NCI-H1105 treated with DMSO at 0.1 percent for 48 hours (cell line): ENCODE data around the gene COBL.

ENCODE experiments used
- DNase-seq: peaks from one replicate; lab custom pipeline; 2025; lab: John Stamatoyannopoulos, UW

COBL gene

DNA sequence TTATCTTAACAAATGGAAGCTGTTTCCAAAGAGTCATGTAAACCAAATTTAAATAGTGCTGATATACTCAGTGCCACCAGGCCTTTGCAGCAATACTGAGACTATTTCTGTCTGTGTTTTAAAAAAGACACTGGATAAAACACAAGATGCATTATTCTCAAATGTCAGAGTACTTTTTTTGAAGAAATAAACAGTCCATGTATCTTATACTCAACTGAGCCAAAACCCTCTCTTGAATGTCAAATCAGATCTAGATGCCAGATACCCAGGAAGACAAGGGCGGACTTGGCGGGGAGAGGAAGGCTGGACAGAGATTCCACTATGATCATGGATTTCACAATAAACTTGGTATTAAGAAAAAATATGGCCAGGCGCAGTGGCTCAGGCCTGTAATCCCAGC is 127.6 kb downstream of the COBL start:
- DNase-seq, result no peak

DNA sequence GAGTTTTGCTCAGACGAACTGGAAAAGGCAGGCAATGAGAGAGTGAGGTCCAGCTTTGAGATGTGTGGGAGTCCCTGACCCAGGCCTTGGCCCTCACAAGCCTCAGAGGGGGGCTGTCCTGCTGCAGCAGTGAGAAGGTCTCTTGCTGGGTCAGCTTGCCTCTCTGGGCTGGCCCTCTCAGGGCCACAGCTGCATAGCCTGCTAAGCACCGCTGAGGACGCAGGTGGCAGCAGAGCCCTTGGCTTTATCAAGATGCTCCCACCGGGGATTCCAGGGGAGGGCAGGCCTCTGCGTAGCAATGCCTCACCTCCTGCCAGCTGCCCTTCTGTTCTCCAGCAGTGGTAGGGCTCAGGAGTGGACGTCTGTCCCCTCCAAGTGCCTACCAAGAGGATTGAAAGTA is 128.7 kb downstream of the COBL start:
- no peak for DNase-seq

DNA sequence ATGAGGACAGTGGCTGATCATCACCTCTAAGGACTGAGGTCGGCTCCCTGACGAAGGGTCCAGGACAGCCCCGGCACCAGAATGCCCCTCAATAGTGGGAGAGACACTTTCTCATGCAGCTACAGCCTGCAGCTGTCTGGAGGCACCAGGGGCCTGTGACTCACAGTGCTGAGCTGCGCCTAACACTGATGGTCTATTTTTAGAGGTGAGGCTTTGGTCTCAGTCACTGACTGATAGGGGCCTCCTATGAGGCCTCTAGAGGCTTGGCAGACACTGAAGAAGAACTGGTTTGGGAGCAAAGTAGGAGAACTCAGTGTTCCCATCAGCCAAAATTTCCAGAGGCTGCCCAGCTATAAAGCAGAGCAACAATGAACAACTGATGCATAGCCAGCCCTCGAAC is 130.1 kb downstream of the COBL start:
- DNase-seq, result no peak

DNA sequence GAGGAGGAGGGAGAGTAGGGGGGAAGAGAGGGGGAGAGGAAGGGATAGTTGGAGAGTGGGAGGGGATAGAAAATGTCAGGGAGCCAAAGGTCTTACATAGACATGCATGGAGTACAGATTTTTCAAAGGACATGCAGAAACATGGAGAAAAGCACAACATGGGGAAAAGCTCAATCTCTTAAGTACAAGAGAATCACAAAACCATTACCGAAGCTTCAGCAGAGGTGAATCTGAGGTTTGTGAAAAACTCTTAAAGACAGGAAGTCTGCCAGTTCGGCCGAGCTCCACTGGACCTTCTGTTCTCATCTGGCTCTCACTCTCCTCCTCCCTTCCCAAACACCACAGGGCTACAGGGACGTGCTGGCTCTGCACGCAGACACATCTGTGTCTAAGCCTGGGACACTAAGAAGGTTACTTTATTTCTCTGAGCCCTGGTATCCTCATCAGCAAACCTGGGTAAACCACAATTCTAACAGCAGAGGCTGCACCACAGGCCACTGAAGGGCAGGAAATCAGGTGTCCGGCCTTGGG is 133.9 kb downstream of the COBL start:
- DNase-seq, result no peak

DNA sequence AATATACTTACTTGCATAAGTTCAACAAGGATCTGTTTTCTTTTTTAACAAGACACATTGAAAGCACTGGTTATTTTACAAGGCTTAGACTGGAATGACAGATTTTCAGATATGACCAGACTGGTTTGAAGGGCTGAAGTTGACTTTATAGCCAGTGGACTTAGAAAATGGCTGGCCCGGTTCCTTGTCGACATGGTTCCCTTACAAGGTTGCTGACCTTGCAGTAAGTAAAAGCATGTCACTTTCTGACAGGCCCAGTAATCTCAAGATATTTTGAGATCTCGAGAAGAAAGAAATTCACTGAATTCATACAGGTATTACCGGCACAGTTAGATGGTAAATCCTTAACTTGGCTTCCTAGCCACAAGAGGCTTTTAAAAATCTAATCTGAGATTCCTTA is 136.5 kb downstream of the COBL start:
- no peak for DNase-seq

DNA sequence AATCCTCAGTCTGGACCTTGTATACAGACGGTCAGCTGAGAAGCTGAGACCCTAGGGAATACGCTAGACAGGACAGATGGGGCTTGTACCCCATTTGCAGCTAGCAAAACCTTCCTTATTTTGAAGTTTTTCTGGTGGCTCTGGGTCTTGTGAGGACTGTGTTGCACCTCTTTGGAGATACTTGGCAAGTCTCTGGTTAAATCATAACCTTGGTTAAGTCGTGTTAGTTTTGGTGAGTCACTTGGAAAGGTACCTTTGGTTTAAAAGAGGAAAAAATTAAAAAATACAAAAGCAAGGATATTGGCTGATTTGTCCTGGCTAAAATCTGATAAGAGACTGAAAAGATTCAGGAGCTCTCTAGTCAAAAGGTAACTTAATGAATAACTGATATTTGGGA is 140.6 kb downstream of the COBL start:
- DNase-seq, result no peak

DNA sequence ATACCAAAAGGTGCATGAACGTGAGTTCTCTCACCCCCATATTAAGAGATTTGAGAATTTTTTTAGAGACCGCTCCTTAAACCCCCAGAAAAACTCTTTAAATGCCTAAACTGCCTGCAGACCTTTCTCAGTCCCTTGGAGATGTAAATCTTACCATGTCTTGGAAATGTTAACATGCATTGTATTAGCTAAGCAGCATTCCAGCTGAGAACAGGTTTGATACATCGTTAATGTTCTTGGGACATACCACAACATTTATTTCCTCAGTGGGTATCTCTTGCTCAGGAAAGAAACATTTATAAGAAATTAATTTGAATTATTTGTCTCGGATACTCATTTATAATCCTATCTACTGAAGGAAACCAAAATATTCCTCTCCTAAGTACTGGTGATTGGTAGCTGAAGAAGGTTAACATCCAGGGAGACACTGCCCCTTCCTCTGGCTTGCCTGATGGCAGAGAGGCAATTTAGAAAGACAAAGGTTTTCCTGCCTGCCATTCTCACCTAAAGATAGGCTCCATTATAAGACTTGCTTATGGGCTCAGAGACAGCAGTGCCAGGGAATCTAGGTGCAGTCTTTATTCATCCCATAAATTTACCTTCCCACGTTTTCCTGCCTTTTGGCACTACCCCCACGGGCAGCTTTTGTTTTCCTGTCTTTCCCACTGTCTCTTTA is 141.2 kb downstream of the COBL start:
- DNase-seq, result no peak

DNA sequence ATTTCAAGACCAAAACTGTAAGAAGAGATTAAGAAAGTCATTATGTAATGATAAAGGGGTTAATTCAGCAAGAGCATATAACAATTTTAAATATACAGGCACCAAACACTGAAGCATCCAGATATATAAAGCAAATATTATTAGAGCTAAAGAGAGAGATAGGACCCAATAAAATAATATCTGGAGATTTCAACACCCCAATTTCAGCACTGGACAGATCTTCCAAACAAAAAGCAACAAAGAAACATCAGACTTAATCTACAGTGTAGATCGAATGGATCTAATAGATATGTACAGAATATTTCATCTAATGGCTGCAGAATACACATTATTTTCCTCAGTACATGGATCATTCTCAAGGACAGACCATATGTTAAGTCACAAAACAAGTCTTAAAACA is 151.3 kb downstream of the COBL start:
- no peak for DNase-seq

DNA sequence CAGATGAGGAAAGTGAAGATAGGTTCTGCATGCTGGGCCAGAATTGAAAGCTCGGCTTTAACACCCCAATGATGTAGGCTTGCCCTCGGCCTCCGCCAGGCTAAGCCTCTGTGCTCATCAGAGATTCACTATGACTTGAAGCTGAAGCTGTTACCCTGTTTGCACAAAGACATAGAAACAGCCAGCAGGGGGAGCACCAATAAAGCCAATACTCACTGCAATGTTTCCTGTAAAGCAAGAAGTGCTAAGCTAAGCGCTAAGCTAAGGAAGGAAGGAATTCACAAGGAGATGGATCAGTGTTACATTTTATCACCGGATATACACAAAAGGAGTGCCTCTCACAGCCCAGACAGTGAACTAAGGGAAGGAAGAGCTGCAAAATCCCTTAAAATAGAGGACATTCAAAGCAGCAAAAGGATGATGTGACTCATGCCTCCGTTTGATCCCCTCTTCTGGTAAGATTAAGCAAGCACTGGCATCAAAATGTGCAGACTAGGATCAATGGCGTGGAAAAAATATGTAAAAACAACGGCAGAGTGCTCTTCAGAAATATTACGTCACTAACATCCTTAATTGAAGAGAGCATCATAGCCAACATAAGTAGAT is 153.8 kb downstream of the COBL start:
- peak; percentile 79 for DNase-seq

DNA sequence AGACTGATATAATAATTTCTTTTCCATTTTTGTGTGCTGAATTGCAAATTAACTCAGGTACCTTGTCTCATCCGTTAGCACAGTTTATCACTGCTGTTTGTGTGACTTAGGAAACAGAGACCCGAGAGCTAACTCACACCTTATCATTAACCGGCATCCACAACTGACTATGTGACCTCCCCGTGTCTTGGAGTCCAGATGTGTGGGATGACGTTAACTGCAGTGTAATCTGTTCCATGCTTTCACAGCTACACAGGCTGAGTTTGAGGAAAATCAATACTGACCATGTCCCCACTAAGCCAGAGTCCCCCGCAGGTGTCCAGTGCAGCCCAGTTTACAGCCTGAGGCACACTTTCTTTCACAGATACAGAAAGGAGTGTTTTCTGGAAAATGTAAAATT is 154.7 kb downstream of the COBL start:
- no peak for DNase-seq

DNA sequence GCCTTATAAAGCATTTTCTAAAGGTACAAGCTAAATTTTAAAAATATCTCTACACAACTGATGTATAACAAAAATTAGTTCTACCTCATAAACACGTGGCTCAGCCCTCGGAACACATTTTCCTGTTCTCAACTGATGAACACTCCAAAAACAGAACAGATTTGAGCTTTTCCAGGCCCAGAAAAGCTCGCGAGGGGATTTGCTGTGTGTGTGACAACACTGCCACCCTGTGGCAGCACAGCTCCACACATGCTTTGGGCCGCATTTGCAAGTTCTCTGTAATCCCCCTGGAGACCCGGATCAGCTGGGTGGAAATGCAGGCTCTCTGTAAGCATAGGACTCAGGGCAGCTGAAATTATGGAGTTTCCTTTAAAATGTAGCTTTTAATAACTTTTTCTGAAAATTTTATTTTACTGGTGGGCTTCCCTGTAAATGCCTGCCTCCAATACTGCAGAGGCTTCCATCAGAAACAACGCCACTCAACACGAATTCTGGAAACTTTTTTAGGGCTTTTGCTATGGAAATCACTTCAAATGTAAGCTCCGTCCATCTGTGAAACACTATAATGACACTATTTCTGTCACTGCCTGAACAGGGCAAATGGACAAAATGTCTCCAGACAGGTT is 155.5 kb downstream of the COBL start:
- peak; percentile 67 for DNase-seq

DNA sequence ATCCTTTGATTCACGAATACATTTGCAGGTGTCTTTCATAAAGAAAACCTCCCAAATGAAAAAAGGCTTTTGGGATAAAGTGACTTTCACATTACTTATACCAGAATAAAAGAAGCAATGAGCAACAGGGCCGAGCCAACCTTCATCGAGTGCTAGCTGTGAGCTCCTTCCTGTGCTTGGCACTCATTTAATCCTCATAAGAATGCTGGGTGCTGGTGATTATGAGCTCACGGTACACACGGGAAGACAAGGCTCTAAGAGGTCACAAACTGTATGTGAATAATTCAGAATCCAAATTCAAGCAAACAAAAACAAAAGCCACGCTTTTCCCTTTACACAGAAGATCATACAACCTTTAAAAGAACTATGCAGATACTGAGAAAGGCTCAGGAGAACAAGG is 156.2 kb downstream of the COBL start:
- DNase-seq, result no peak

DNA sequence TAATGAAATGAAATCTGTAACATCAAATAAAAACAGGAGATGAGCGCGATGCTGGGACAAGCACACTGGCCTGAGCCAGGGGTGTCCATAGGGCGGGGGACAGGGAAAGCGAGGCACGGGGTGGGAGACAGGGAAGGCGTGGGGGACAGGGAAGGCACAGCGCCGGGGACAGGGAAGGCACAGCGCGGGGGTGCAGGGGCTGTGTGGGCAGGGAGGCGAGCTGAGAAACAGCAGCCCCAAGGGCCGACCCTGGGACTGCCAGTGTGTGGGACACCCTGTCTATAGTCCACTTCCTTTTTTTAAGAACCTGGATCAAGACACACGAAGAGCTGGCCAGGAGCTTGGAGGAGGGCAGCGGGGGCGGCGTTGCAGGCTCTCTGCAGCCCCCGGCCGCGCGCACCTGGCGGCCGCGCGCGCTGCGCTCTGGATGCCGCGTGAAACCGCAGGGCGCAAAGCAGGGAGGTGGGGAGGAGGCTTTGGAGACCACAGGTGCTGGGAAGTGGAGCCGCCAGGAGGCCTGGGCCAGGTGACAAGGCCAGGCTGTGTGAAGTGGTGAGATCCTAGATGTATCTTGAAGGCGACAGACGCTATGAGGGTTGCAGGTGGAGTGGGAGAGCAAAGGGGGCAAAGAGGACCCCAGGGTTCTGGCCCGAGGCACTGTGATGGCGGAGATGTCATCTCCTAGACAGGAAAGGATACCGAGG is 157.7 kb downstream of the COBL start:
- no peak for DNase-seq

DNA sequence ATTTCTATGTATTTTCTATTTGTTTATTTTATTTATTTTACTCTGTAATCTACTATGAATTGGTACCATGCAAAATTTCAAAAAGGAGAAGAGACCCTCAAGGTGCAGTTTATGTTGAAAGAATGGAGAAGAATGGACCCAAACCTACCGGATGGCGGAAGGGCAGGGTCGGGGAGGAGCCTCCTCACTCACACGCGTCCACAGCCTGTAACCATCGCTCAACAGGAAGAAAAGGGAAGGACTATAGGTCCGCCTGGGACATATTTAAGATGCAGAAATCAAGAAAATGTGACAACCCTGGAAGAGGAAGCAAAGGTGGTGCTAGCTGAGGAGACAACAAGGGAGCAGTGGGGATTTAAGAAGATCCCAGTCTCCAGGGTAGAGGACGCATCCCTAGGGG is 158.4 kb downstream of the COBL start:
- no peak for DNase-seq

DNA sequence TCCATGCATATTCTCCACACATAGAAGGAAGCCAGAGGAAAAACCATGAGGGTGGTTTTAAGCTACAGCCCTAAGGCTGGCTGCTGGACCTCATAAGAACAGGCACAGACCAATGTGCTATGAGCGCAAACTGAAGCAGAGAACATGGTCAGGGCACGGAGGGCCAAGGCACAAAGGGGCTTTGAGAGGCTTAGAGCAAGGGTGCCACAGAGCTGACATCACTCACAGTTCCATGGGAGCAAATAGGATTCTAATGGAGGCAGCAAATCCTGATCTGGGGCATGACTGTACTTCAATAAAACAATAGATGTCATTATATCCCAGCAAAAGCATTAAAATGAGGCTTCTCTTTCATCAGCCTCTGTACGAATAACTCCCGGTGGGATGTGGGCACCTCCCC is 162.4 kb downstream of the COBL start:
- no peak for DNase-seq

DNA sequence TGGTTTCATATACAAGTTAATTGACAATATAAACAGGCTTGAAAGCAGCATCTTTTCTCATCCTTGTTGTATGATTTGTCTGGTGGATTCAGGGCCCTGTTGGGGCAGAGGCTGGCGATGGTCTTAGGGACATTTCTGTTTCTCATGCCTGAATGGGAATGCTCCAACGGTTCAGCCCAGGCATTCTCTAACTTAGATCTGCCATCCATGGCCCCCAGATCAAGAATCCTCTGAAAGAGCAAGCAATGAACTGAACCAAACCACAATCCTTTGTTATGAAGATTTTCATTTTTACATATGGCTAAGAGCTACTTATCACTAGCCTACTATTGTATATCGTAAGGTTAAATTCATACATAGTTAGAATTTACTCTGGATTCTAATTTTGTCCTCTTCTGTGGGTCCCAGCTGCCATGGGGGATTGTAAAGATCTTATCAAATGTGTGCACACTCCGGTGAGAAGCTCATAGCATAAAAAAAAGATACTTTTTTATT is 163.9 kb downstream of the COBL start:
- DNase-seq, result no peak

DNA sequence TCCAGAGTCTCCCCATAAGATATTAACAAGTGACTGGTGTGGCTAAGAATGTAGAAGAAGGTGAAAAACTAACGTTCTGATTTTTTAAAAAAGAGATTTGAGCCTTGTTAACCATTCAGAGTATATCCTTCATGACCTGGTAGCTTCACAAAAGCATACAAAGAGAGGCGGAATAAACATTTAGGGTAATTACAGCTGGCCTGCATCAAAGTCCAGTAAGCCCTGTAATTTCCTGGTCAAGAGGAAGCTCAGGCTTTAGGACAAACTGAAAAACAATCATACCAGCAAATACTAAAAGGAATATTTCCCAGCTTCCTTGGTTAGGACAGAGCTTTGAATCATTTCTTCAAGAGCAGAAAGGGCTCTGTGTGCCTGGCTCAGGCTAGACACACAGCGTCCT is 165.2 kb downstream of the COBL start:
- DNase-seq, result no peak

DNA sequence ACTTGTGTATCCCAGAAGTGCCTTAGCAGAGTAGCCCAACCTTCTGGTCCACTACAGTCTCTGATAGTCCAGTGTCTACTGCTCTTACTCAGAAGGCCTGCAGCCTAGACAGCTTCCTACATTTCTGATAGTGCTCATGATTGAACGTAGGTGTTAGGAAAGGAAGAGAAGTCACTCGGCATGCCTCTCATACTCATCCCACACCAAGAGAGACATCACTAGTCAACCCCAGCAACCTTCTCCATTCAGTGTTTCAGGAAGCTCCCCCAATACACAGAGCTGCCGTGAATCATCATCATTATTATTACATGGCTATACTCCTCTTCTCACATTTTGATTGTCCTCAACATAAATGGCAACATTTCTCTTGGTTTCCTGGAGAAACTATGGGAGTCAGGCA is 166.4 kb downstream of the COBL start:
- no peak for DNase-seq

DNA sequence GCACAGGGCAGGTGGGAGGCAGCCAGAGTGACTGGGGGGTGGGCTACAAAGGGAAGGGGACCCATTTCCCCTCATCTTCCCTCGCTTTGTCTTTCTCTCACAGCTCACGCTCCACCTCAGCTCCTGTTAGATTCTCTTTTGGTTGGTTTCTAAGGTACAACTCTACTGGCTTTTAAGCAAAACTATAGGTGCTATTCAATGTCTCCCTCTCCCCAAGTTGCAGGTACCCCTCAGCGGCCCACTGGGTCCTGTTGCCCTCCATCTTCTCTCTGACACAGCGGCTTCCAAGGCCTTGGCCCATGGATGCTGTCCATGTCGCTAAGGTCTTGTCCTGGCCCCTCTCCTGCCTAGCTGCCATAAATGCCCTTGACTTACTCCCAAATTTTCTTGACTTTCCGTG is 168.4 kb downstream of the COBL start:
- DNase-seq, result no peak

DNA sequence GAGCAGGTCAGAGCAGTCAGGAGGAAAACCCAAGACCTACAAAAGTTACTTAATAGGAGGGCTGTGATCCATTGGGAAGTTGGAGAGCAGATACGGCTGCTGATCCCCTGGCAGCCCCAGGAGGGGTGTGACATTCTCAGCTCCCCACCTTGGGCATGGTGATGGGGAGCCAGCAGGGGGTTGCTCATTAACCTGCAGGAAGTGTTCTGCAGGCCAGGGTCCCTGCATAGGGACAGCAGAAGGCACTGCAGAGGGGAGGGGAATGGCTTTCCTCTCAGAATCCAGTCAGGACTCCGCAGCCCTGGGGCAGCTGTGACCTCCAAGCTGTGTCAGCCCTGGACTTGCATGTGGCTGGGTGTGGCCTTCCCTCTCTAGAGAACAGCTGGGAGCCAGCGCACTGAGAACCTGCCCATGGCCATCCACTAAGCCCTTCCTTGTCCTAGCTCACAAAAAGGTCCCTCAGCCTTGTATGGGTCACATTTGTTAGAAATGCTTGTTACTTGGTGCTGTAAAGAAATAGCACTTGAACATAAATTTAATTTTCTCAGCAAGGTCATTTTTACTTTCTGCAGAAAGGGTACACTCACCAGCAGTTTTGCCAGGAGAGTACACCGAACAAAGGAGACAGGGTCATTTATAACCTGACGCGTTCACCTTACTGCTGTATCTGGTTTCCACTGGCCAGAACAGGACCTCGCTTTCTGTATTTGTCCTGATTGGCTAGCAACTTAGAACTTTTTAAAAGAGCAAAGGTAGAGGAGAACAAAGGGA is 169.6 kb downstream of the COBL start:
- DNase-seq, result no peak

DNA sequence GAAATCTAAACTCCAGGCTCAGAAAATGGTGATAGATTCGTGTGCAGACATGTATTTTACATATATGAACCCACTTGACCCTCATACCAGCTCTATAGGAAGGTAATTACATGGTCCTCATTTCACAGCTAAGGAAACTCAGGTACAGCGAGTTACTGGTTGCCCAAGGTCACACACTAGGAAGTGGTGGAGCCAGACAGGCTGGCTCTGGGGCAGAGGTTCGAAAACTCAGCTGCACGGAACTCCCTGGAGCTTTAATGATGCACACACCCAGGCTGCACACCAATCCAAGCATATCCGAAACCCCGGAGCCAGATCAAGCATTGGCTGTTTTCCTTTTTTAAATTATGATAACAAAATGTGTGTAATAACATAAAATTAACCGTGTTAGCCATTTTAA is 172.4 kb downstream of the COBL start:
- no peak for DNase-seq
